Measurements from ENCODE around the gene ARHGEF1. TPM values are rescaled to one million over a fixed set of nuclear protein-coding genes. Genes with fewer than 3 reads are reported as not detected.

Gene ARHGEF1
- total RNA-seq, 1 experiment from 2014 or later = 69.5 TPM

GRCh38 chr19:41951686-41952172 lies 68.7 kb downstream of the ARHGEF1 start:
- H3K9me3 ChIP-seq (ENCODE audit: control insufficient read depth, insufficient read depth, low read depth, low read length) = no peaks in the 10 kb centered on the region
- no peaks in the 10 kb centered on the region for H3K4me1 ChIP-seq (ENCODE audit: control insufficient read depth, insufficient read depth, low read length)
- BruUV-seq (replicated peaks) = no TSS peak
- H3K4me3 ChIP-seq (ENCODE audit: low read depth in 2 of 2, low read length in 2 of 2) = no peak overlapping the region
- no peaks in the 10 kb centered on the region for H3K27me3 ChIP-seq (ENCODE audit: control insufficient read depth, insufficient read depth, low read length)
- H3K27ac ChIP-seq (ENCODE audit: low read length) = no peak overlapping the region
- in situ Hi-C loops (cut with HindIII; ENCODE audit: low pct_unique_long_range_greater_than_20kb, low sequenced_read_pairs) = no loop called here
- POLR2A ChIA-PET = no interaction called here
- DNase-seq (ENCODE audit: low read depth, low spot score) (peak; percentile 57), ATAC-seq (peak; percentile 88)
- intact Hi-C loops (cut with micrococcal nuclease; ENCODE audit: unreplicated experiment) = no loop called here
- TF ChIP-seq SIN3A (IDR thresholded peaks at IDR 0.05; ENCODE audit: borderline replicate concordance, insufficient read depth, low read depth, low read length) (no peak), POLR2AphosphoS5 (IDR thresholded peaks at IDR 0.05; ENCODE audit: low read depth, low read length) (no peak), TCF7L2 (IDR thresholded peaks at IDR 0.05; ENCODE audit: low read depth, low read length) (no peak)
- TF ChIP-seq, protein P1, sequence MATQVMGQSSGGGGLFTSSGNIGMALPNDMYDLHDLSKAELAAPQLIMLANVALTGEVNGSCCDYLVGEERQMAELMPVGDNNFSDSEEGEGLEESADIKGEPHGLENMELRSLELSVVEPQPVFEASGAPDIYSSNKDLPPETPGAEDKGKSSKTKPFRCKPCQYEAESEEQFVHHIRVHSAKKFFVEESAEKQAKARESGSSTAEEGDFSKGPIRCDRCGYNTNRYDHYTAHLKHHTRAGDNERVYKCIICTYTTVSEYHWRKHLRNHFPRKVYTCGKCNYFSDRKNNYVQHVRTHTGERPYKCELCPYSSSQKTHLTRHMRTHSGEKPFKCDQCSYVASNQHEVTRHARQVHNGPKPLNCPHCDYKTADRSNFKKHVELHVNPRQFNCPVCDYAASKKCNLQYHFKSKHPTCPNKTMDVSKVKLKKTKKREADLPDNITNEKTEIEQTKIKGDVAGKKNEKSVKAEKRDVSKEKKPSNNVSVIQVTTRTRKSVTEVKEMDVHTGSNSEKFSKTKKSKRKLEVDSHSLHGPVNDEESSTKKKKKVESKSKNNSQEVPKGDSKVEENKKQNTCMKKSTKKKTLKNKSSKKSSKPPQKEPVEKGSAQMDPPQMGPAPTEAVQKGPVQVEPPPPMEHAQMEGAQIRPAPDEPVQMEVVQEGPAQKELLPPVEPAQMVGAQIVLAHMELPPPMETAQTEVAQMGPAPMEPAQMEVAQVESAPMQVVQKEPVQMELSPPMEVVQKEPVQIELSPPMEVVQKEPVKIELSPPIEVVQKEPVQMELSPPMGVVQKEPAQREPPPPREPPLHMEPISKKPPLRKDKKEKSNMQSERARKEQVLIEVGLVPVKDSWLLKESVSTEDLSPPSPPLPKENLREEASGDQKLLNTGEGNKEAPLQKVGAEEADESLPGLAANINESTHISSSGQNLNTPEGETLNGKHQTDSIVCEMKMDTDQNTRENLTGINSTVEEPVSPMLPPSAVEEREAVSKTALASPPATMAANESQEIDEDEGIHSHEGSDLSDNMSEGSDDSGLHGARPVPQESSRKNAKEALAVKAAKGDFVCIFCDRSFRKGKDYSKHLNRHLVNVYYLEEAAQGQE (IDR thresholded peaks at IDR 0.05; ENCODE audit: insufficient read depth in 1 of 2, low read depth in 2 of 2, low read length in 1 of 2) = no peak
- TF ChIP-seq, protein P2, sequence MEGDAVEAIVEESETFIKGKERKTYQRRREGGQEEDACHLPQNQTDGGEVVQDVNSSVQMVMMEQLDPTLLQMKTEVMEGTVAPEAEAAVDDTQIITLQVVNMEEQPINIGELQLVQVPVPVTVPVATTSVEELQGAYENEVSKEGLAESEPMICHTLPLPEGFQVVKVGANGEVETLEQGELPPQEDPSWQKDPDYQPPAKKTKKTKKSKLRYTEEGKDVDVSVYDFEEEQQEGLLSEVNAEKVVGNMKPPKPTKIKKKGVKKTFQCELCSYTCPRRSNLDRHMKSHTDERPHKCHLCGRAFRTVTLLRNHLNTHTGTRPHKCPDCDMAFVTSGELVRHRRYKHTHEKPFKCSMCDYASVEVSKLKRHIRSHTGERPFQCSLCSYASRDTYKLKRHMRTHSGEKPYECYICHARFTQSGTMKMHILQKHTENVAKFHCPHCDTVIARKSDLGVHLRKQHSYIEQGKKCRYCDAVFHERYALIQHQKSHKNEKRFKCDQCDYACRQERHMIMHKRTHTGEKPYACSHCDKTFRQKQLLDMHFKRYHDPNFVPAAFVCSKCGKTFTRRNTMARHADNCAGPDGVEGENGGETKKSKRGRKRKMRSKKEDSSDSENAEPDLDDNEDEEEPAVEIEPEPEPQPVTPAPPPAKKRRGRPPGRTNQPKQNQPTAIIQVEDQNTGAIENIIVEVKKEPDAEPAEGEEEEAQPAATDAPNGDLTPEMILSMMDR (IDR thresholded peaks at IDR 0.05) = peak; percentile 93
- CTCF ChIA-PET = no interaction called here
- H3K36me3 ChIP-seq (ENCODE audit: control insufficient read depth, insufficient read depth, low read length) = no peaks in the 10 kb centered on the region

DNA sequence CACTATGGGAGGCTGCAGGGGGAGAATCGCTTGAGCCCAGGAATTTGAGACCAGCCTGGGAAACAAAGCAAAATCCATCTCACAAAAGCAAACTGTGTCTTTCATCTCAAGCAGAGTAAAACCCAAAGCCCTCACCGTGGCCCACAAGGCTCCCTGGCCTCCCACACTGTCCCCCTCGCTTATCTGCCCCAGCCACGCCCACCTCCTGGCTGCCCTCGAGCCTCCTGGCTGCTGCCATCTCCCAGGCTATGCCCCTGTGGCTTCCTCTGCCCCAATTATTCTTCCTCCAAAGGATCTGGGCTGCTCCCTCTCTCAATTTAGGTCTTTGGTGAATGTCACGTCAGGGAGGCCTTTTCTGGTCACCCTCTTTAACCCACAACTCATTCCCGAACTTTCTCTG lies 72.5 kb downstream of the ARHGEF1 start:
- in situ Hi-C loops (cut with HindIII; ENCODE audit: low pct_unique_long_range_greater_than_20kb, low sequenced_read_pairs) = no loop called here
- no peak overlapping the region for H3K27ac ChIP-seq (ENCODE audit: low read length)
- DNase-seq (ENCODE audit: low read depth, low spot score) = no peak
- H3K9me3 ChIP-seq (ENCODE audit: control insufficient read depth, insufficient read depth, low read depth, low read length) = no peaks in the 10 kb centered on the region
- peaks cover 7% of the 10 kb centered on the region for H3K4me1 ChIP-seq (ENCODE audit: control insufficient read depth, insufficient read depth, low read length)
- no peaks in the 10 kb centered on the region for H3K27me3 ChIP-seq (ENCODE audit: control insufficient read depth, insufficient read depth, low read length)
- H3K4me3 ChIP-seq (ENCODE audit: low read depth in 2 of 2, low read length in 2 of 2) = no peak overlapping the region
- ChIA-PET CTCF (no interaction called here), POLR2A (no interaction called here)
- no TSS peak for BruUV-seq (replicated peaks)
- no peak for ATAC-seq
- intact Hi-C loops (cut with micrococcal nuclease; ENCODE audit: unreplicated experiment) = loop anchor here (5.0 kb wide), 1 partner anchor 78 kb away; the partner anchor contains the start of gene CD79A
- no peak for TF ChIP-seq POLR2AphosphoS5 (IDR thresholded peaks at IDR 0.05; ENCODE audit: low read depth, low read length)
- TF ChIP-seq TCF7L2 (IDR thresholded peaks at IDR 0.05; ENCODE audit: low read depth, low read length) = no peak
- TF ChIP-seq, protein P1 (IDR thresholded peaks at IDR 0.05; ENCODE audit: insufficient read depth in 1 of 2, low read depth in 2 of 2, low read length in 1 of 2) = no peak
- TF ChIP-seq, protein P2 (IDR thresholded peaks at IDR 0.05) = no peak
- TF ChIP-seq SIN3A (IDR thresholded peaks at IDR 0.05; ENCODE audit: borderline replicate concordance, insufficient read depth, low read depth, low read length) = no peak
- H3K36me3 ChIP-seq (ENCODE audit: control insufficient read depth, insufficient read depth, low read length) = no peaks in the 10 kb centered on the region

All from Panc1 (cell line).